Measurements from ENCODE around the gene SAMD11.
"Not testable (repeated sequence)": the region's sequence is repeated elsewhere in the genome, so short reads cannot be mapped to it uniquely, and the experiment has no call there.

Gene SAMD11

GRCh38 chr1:964691-965525, 41.2 kb downstream of the SAMD11 start:
- DNase-seq: no peak

DNA sequence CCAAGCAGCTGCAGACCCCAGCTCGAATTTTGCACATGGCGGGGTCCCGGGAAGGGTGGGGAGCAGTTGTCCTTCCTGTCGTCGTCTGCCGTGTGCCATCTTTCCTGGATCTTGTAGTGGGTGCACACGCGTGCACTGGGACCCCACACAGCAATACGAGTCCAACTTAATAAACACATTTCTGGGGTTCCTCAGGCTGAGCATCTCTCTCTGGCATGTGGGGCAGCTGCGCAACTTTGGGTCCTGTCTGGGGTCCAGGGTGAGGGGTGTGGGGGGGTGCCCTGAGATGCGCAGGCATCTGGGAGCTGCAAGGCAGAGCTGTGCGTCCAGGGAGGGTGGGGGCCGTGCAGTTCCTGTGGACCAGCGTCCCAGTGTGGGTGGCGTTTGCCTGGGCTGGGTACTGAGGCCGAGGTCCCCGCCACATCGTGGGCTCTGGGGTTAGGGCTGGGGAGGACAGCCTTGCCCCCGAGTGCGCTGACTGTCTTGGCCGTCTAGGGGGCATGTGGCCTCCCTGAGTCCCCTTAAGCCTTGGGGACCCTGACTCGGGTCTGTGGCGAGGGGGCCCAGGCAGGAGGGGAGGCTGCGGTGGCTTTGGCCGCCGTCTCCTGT, 41.9 kb downstream of the SAMD11 start:
- DNase-seq: no peak

DNA sequence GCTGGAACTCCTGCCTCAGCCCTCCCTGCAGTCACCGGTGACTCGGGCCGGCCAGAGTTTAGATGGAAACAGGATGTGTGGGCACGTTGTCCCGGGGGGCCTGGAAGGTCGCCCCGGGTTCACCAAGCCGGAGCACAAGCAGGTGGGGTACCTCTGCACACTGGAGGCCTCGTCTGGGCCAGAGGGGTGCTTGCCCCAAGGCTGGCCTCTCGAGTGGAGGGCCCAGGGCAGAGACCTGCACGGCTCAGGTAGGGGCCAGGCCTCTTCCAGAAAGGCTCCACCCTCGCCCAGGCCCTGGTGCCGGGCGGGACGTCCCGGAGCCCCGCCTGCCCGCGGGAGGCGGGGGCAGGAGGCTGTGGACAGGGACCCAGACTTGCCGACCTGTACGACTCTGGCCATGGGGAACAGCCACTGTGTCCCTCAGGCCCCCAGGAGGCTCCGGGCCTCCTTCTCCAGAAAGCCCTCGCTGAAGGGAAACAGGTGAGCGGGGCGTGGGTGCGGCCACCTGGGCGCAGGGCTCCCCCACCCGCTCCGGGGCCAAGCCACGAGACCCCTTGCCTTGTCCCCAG, 42.5 kb downstream of the SAMD11 start, which contains the start of gene PLEKHN1:
TSS of gene PLEKHN1 (plus strand) at position 348 of the 569 bp plus-strand sequence. CDS start at position 398, 50 bp downstream.
- peak; percentile 60 for DNase-seq

GRCh38 chr1:966704-967300, 43.1 kb downstream of the SAMD11 start:
- DNase-seq: peak; percentile 93

- no peak for DNase-seq
Observed at GRCh38 chr1:967466-968343, 44.0 kb downstream of the SAMD11 start.

DNA sequence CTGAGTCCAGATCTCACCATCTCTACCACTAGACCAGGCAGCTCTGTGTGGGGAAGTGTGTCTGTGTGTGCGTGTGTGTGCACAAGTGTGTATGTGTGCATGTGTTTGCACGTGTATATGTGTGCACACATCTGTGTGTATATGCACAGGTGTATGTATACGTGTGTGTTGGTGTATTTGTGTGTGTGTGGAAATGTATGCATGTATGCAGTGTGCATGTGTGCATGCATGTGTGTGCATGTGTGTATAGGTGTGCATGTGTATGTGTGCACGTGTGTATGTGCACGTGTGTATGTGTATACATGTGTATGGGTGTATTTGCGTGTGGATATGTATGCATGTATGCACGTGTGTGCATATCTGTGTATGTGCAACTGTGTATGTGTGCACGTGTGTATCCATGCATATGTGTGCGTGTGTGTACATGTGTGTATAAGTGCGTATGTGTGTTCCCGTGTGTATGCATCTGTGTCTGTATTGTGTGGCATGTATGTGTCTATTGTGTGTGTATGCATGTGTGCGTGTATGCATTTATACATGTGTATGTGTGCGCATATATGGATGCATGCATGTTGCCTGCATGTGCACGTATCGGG, 45.6 kb downstream of the SAMD11 start:
- DNase-seq: no peak

- no peak for DNase-seq
Observed at GRCh38 chr1:970242-970972, 46.7 kb downstream of the SAMD11 start.

GRCh38 chr1:970973-971730, 47.4 kb downstream of the SAMD11 start:
- DNase-seq: no peak

DNA sequence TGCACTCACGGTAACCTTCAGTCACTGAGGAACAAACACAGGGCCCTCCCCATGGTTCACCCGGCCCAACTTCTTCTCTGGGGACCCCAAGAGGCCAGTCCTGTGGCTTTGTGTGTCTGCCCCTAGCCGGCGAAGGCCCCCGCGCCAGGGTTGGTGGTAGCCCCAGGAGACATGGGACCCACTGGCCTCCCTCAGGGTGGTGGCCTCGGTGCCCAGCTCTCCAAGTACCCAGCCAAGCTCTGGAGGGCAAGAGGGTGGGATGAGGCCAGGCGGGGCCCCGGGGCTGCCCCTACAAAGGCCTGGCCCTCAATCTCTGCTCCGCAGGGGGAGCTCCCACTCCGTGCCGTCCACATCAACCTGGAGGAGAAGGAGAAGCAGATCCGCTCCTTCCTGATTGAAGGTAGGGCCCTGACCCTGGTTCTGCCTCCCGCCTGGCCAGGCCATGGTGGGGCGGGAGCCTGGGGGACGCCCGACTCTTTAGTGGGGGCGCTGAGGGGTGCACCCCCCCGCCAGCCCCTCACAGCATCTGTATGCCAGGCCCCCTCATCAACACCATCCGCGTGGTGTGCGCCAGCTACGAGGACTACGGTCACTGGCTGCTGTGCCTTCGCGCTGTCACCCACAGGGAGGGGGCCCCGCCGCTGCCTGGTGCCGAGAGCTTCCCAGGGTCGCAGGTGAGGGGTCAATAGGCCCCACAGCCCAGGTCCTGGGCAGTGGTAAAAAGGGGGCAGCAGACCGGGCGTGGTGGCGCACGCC, 48.2 kb downstream of the SAMD11 start:
- no peak for DNase-seq

DNA sequence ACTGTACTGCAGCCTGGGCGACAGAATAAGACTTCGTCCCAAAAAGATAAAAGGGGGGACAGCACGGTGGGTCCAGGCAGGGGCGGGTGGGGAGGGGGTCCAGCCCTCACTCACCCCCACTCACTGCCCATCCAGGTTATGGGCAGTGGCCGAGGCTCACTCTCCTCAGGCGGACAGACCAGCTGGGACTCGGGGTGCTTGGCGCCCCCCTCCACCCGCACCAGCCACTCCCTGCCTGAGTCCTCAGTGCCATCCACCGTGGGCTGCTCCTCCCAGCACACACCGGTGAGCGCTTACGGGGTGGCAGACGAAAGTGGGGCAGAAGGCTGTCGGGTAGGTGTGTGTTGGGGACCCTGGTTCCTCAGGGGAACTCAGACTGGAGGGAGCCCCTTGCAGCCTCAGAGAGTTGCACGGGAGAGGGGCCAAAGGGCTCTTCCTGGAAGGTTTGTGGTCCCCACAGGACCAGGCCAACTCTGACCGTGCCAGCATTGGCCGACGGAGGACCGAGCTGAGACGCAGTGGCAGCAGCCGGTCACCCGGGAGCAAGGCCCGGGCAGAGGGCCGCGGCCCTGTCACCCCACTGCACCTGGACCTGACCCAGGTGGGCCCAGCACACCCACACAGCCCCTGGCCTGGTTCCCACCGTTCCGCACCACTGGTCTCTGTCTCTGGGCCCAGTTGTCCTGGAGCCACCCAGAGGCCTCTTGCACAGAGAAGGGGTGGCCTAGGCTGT, 49.2 kb downstream of the SAMD11 start:
- no peak for DNase-seq

GRCh38 chr1:973459-974292, 50.0 kb downstream of the SAMD11 start:
- DNase-seq: no peak

GRCh38 chr1:974293-974640, 50.5 kb downstream of the SAMD11 start:
- no peak for DNase-seq

DNA sequence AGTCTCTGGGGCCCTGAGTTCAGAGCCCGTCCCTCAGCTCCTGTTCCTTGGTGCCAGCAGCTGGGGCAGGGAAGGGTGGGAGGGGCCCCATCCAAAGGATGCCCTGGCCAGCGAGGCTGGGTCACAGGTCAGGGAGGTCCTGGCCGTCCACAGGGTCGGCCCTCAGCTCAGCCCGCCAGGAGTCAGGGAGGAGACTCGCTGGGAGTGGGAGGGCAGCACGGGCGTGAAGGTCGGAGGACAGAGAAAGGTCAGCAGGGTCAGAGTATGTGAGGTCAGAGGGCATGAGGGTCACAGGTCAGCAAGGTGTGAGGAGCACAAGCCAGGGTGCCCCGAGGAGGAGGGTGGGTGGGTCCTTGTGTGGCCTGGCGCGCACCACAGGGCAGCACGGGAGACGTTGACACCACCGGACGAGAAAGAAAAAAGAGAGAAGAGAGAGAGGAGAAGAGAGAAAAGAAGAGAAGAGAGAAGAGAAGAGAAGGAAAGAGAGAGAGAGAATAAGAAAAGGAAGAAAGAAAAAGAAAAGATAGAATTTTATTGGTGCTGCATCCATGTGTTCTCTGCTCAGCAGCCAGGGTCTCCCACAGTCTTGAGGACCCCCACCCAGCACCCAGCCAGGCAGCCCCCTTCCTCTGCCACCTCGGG, 51.1 kb downstream of the SAMD11 start:
- no peak for DNase-seq

- DNase-seq: no peak
Observed at GRCh38 chr1:975365-975764, 51.6 kb downstream of the SAMD11 start.

GRCh38 chr1:975896-976683, 52.4 kb downstream of the SAMD11 start:
- DNase-seq: peak; percentile 73

DNA sequence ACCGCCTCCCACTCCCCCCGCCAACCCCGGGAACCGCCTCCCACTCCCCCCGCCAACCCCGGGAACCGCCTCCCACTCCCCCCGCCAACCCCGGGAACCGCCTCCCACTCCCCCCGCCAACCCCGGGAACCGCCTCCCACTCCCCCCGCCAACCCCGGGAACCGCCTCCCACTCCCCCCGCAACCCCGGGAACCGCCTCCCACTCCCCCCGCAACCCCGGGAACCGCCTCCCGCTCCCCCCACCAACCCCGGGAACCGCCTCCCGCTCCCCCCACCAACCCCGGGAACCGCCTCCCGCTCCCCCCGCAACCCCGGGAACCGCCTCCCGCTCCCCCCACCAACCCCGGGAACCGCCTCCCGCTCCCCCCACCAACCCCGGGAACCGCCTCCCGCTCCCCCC, 53.1 kb downstream of the SAMD11 start:
- not testable (repeated sequence) for DNase-seq

Data from CD4-positive, alpha-beta T cell treated with Interleukin-6 for 4 hours (primary cell).